Immature natural killer cell (primary cell): ENCODE results near the gene SFMBT2. TPM values are rescaled to one million over a fixed set of nuclear protein-coding genes. Genes with fewer than 3 reads are reported as not detected.
A peak's percentile ranks its signal among the peaks of the same experiment; 100 is the strongest.

ENCODE experiments used
- DNase-seq, 3 donors: peaks; one replicate each; pipeline ENCODE4 v3.0.0; 2022; ENCODE audit warnings: mixed read lengths in 1 of 3
- H3K27ac Mint-ChIP-seq, 6 donors: one replicate each; pipeline ENCODE4 v1.8.0; 2020; ENCODE audit warnings: mixed read lengths in 6 of 6, mild to moderate bottlenecking in 5 of 6, inconsistent platforms in 4 of 6, moderate library complexity in 3 of 6
- H3K27me3 Mint-ChIP-seq, 3 donors: one replicate each; pipeline ENCODE4 v1.8.0; 2020 to 2021; ENCODE audit warnings: low read depth in 3 of 3, mild to moderate bottlenecking in 3 of 3, mixed read lengths in 3 of 3, moderate library complexity in 3 of 3, inconsistent platforms in 1 of 3
- H3K36me3 Mint-ChIP-seq, 3 donors: one replicate each; pipeline ENCODE4 v1.8.0; 2020; ENCODE audit warnings: mixed read lengths in 3 of 3, inconsistent platforms in 2 of 3, mild to moderate bottlenecking in 2 of 3
- H3K4me1 Mint-ChIP-seq, 2 donors: one replicate each; pipeline ENCODE4 v1.8.0; 2020; ENCODE audit warnings: inconsistent platforms in 2 of 2, mild to moderate bottlenecking in 2 of 2, mixed read lengths in 2 of 2, moderate library complexity in 1 of 2
- H3K4me3 Mint-ChIP-seq, 5 donors: one replicate each; pipeline ENCODE4 v1.8.0; 2020; ENCODE audit warnings: mild to moderate bottlenecking in 5 of 5, mixed read lengths in 5 of 5, inconsistent platforms in 3 of 5, moderate library complexity in 3 of 5
- H3K9me3 Mint-ChIP-seq, 6 donors: one replicate each; pipeline ENCODE4 v1.8.0; 2020; ENCODE audit warnings: mild to moderate bottlenecking in 6 of 6, mixed read lengths in 6 of 6, inconsistent platforms in 4 of 6, moderate library complexity in 3 of 6
- polyA plus RNA-seq, 3 donors: library from polyadenylated mRNA; unstranded; fragments of 300-500 nt; fragmentation: Illumina TruSeq; gene quantifications; one replicate each; pipeline ENCODE4 v1.2.3, GENCODE V29; 2021

The SFMBT2 gene
- polyA plus RNA-seq, 3 donors from 2014 or later: 1.5 to 9.8 (median 3.1) TPM

DNA sequence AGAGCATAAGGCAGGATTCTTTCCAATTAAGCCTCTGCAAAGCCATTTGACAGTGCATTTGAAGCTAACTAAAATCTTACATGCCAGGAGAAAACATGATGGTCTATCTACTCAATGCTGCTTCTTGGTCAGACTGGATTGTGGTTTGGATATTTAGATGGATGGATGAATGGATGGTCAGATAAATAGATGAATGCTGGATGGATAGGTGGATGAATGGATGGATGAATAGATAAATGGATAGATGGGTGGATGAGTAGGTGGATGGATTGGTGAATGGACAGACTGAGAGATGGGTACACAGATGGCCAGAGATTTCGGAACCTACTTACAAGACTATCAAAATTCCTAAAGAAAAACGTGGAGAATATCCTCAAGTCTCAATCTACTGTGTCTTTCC is 127.6 kb downstream of the SFMBT2 start:
- H3K27me3 Mint-ChIP-seq: peaks cover 0 to 2% (median 1%) of the 10 kb centered on the region in 3 donors
- peaks cover 3 to 20% (median 16%) of the 10 kb centered on the region in 3 donors for H3K36me3 Mint-ChIP-seq
- H3K9me3 Mint-ChIP-seq: no peaks in the 10 kb centered on the region
- no peak overlapping the region for H3K4me3 Mint-ChIP-seq
- DNase-seq: no peak
- H3K27ac Mint-ChIP-seq: no peak overlapping the region
- H3K4me1 Mint-ChIP-seq: peaks cover 52 to 78% of the 10 kb centered on the region in 2 donors

DNA sequence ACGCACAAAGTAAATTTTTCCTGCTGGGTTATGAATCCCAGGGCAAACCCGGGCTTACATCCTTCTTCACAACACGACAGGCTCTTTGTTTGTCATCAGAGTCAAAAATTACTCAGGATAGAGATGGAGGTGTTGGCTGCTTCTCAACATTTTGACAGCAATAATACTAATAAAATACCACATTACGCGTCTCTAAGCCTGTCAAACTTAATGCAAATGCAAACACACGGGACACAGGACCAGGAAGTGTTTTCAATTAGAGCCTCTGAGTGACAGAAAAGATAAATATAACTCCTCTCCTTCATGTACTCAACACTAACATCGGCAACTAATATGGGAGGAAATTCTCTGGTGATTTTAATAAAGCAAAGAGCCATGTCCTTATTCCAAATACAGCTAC is 128.4 kb downstream of the SFMBT2 start:
- Mint-ChIP-seq H3K9me3 (no peaks in the 10 kb centered on the region), H3K4me3 (no peak overlapping the region), H3K27me3 (peaks cover 0 to 3% (median 1%) of the 10 kb centered on the region in 3 donors), H3K4me1 (peaks cover 50 to 79% of the 10 kb centered on the region in 2 donors), H3K36me3 (peaks cover 6 to 23% (median 18%) of the 10 kb centered on the region in 3 donors), H3K27ac (peak overlapping the region in 1 of 6 donors; percentile 22)
- no peak for DNase-seq

DNA sequence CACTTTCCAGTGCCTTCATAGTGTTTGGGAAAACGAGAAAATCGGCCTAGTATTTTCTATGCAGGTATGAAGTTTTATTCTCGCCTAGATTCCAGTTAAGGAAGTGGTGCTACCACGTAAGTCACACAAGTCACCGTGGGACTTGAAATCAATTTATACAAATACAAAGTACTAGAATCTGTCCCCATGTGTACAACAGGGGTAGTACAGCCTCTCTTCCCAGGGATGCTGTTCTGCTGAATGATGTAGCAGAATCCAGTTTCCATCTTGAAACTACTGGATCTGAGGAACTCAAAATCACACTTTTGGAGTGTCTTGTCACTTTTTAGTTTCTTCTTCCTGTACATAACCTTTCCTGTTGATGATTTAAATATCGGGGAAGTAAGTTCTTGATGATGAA is 129.4 kb downstream of the SFMBT2 start:
- Mint-ChIP-seq H3K27me3 (peaks cover 0 to 3% (median 1%) of the 10 kb centered on the region in 3 donors), H3K4me3 (no peak overlapping the region), H3K27ac (peak overlapping the region in 3 of 6 donors; percentile 3 to 65 (median 50)), H3K36me3 (peaks cover 6 to 31% (median 18%) of the 10 kb centered on the region in 3 donors), H3K4me1 (peaks cover 49 to 82% of the 10 kb centered on the region in 2 donors), H3K9me3 (no peaks in the 10 kb centered on the region)
- no peak for DNase-seq

DNA sequence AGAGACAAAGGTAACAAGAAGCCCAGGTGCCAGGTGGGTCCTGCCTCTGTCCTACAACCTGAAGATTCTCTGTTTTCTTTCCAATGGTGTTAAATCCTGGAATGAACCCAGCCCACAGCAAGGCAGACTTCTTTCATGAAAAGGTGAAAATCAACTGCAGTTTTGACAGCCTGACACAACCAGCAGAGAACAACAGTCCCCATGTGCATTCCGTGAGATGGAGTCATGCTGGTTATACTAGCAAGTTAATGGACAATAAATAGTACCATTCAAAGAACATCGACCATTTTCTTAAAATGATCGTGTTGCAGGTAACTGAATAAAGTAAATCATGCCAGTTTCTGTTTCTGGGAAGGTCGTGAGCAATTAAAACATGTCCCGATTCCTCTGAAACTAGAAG is 131.5 kb downstream of the SFMBT2 start:
- peaks cover 10 to 36% (median 13%) of the 10 kb centered on the region in 3 donors for H3K36me3 Mint-ChIP-seq

DNA sequence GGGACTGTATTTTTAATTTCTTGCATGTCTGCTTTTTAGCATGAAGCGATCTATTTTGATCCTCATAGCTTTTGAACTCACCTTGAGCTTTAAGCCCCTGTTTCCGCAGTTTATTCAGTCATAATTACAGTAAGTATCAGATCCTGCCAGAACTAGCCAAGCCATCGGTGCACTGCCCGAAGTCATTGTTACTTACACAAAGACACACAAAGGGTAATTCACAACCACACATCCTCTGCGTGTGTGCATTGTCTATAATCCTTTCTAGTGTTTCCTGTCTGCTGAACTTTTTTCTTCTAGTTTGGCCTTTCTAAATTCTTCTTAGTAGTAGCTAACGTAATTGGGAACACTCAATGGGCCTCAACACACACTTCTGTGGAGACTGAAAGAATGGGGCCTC is 133.0 kb downstream of the SFMBT2 start:
- peak overlapping the region in 4 of 6 donors; percentile 16 to 65 (median 48) for H3K27ac Mint-ChIP-seq
- H3K4me1 Mint-ChIP-seq: peaks cover 49 to 84% of the 10 kb centered on the region in 2 donors

More for the DNA sequence above, 131.5 kb downstream of the SFMBT2 start:
- Mint-ChIP-seq H3K9me3 (no peaks in the 10 kb centered on the region), H3K27ac (peak overlapping the region in 3 of 6 donors; percentile 34 to 63 (median 62)), H3K4me3 (no peak overlapping the region), H3K27me3 (peaks cover 0 to 5% (median 1%) of the 10 kb centered on the region in 3 donors), H3K4me1 (peaks cover 47 to 80% of the 10 kb centered on the region in 2 donors)
- no peak for DNase-seq

DNA sequence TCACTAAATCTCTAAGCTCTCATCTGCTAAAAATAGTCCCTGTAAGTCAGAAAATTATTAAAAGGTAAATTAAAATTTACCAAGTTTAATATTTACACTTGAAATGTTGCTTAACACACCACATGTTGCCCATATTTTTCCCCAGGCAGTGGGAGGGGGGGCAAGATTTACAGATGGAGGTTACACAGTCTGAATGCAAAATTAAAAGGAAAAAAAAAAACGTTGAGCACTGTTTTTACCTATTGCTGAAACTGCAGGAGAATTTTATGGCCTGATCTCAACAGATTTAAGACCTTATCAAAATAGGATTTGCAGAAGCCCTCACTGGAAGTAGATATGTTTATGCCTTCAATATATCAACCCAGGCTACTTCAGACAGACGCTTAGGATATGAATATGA is 133.4 kb downstream of the SFMBT2 start:
- Mint-ChIP-seq H3K36me3 (peaks cover 11 to 35% (median 14%) of the 10 kb centered on the region in 3 donors), H3K27me3 (peaks cover 0 to 4% (median 0%) of the 10 kb centered on the region in 3 donors), H3K9me3 (no peaks in the 10 kb centered on the region), H3K4me3 (no peak overlapping the region), H3K4me1 (peaks cover 51 to 84% of the 10 kb centered on the region in 2 donors), H3K27ac (no peak overlapping the region)
- DNase-seq: no peak

More for the DNA sequence above, 133.0 kb downstream of the SFMBT2 start:
- Mint-ChIP-seq H3K36me3 (peaks cover 11 to 35% (median 14%) of the 10 kb centered on the region in 3 donors), H3K4me3 (no peak overlapping the region), H3K27me3 (peaks cover 0 to 4% (median 0%) of the 10 kb centered on the region in 3 donors), H3K9me3 (no peaks in the 10 kb centered on the region)
- no peak for DNase-seq

DNA sequence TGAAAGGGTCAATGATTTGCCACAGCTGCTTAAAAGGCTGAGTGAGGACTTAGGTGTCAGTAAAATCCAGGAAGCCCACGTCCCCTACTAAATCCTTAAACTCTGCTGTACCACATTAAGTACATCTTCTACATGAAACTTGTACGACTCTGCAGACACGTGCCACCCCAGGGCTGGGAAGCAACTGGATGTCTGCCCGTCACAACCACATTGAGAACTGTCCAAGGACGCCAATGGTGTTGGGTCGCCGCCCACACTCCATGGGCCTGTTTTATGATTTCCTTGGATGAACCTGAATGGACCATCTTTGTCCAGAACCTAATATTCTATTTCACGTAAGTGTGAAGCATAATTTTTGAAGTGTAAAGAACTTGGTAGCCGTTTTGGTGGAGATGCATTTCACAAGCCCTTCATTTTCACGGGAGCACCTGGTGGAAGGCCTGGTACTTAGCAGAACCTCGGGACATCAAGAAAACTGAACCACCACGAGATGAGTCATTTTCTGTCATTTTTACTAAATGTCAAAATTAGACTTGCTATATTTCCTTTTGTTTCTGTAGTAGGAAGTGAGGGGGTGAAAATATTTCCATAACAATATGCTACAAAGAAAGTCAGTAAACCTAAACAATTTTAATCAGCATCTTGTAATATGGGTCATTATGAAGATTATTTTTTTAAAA is 134.9 kb downstream of the SFMBT2 start:
- H3K4me3 Mint-ChIP-seq: no peak overlapping the region
- H3K4me1 Mint-ChIP-seq: peaks cover 53 to 82% of the 10 kb centered on the region in 2 donors
- peaks cover 0 to 4% (median 0%) of the 10 kb centered on the region in 3 donors for H3K27me3 Mint-ChIP-seq

DNA sequence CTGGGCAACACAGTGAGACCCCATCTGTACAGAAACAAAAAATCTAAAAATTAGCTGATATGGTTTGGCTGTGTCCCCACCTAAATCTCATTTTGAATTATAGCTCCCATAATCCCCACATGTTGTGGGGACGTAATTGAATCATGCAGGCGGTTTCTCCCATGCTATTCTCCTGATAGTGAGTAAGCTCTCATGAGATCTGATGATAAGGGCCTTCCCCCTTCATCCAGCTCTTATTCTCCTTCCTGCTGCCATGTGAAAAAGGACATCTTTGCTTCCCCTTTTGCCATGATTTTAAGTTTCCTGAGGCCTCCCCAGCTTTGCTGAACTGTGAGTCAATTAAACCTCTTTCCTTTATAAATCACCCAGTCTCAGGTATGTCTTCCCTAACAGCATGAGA is 136.5 kb downstream of the SFMBT2 start:
- Mint-ChIP-seq H3K9me3 (no peaks in the 10 kb centered on the region), H3K4me3 (peak overlapping the region in 1 of 5 donors; percentile 43), H3K27me3 (peaks cover 0 to 7% (median 3%) of the 10 kb centered on the region in 3 donors), H3K27ac (no peak overlapping the region), H3K36me3 (peaks cover 11 to 37% (median 18%) of the 10 kb centered on the region in 3 donors), H3K4me1 (peaks cover 51 to 81% of the 10 kb centered on the region in 2 donors)
- DNase-seq: no peak

More for the DNA sequence above, 134.9 kb downstream of the SFMBT2 start:
- DNase-seq: no peak
- Mint-ChIP-seq H3K36me3 (peaks cover 11 to 37% (median 22%) of the 10 kb centered on the region in 3 donors), H3K27ac (peak overlapping the region in 3 of 6 donors; percentile 35 to 46 (median 40)), H3K9me3 (no peaks in the 10 kb centered on the region)

DNA sequence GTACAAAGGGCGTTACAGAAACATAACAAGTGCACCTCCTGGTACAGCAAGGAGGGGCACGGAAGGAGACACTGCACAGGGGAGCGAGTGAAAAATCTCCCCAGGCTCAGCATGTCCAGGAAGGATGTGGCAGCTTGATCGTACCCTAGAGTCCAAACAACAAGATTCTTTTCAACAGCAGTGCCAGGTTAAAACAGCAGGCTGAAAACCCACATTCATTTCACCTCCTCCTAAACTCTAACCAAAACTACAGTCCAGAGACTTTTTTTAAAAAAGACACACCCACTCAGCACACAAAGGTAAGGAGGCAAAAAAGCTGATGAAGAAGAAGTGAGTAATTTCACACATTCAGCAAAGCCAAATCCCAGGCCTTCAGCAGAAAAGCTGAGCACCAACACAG is 138.8 kb downstream of the SFMBT2 start:
- peaks cover 8 to 31% (median 12%) of the 10 kb centered on the region in 3 donors for H3K36me3 Mint-ChIP-seq
- peak overlapping the region; percentile 61 to 80 (median 70) for H3K4me3 Mint-ChIP-seq
- H3K4me1 Mint-ChIP-seq: peaks cover 60 to 89% of the 10 kb centered on the region in 2 donors
- peak overlapping the region; percentile 11 to 90 (median 77) for H3K27ac Mint-ChIP-seq
- no peaks in the 10 kb centered on the region for H3K9me3 Mint-ChIP-seq
- DNase-seq: peak; percentile 22 to 33 (median 27)
- H3K27me3 Mint-ChIP-seq: peaks cover 0 to 7% (median 6%) of the 10 kb centered on the region in 3 donors

DNA sequence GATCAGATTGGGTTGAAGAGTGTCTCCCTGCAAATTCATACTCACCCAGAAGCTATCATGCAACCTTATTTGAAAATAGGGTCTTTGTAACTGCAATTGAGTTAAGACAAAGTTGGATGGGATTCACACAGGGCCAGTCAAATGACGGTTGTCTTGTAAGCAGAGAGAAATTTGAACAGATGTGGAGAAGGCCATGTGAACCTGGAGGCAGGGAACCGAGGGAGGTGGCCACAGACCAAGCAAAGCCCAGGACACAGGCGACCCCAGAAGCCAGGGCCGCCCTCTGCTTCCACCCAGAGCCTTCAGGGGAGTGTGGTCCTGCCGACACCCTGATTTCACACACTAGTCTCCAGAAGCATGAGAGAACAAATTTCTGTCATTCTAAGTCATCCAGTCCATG is 140.8 kb downstream of the SFMBT2 start:
- peak overlapping the region; percentile 69 to 90 (median 78) for H3K4me3 Mint-ChIP-seq
- DNase-seq: no peak
- no peaks in the 10 kb centered on the region for H3K9me3 Mint-ChIP-seq
- H3K36me3 Mint-ChIP-seq: peaks cover 4 to 25% (median 12%) of the 10 kb centered on the region in 3 donors
- H3K4me1 Mint-ChIP-seq: peaks cover 56 to 78% of the 10 kb centered on the region in 2 donors
- H3K27me3 Mint-ChIP-seq: peaks cover 0 to 10% (median 6%) of the 10 kb centered on the region in 3 donors
- H3K27ac Mint-ChIP-seq: peak overlapping the region; percentile 82 to 96 (median 85)

DNA sequence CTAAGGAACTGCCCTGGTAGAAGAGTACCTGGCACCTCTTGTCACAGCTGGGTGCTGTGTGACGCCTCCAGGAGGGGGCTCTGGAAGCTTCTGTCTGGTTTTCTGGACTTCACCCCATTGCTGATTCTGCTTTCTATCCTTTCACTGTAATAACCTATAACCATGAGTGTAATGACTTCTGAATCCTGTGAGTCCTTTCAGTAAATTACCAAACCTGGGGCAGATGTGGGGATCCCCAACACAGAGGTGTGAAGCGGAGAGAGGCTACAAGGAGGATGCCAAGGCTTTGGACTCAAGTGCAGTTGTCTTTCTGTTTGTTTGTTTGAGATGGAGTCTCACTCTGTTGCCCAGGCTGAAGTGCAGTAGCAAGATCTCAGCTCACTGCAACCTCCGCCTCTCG is 143.7 kb downstream of the SFMBT2 start:
- Mint-ChIP-seq H3K27ac (peak overlapping the region in 4 of 6 donors; percentile 27 to 44 (median 39)), H3K4me1 (peaks cover 46 to 64% of the 10 kb centered on the region in 2 donors), H3K36me3 (peaks cover 0 to 27% (median 7%) of the 10 kb centered on the region in 3 donors), H3K4me3 (peak overlapping the region in 2 of 5 donors; percentile 33 to 58), H3K9me3 (no peaks in the 10 kb centered on the region), H3K27me3 (peaks cover 0 to 10% (median 6%) of the 10 kb centered on the region in 3 donors)
- DNase-seq: no peak

DNA sequence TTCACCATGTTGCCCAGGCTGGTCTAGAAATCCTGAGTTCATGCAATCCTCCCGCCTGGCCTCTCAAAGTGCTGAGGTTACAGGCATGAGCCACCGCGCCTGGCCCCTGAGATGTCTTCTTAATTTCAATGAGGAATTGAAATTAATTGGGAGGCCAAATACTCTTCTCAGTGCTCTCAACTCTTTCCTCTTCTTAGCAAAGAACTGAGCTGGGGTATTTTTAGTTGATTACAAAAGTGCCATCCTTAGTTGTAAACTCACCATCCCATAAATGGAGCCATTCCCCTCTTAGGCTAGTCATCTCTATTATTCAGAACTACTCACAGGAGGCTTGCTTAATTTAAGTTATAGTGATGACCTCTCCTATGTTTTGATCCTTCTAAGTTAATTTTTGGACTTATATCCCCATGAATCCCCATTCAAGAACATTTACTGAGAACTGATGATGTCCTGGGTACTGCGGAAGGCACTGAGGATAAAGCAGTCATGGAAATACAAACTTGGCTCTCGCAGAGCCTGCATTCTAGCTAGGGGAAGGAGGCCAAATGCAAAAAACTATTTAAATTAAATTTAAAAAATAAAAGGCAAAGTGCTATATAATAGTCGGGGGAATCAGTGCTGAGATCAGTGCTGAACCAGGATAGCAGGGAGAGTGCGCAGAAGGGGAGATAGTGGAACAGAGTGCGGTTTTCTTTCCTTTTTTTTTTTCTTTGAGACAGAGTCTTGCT is 145.3 kb downstream of the SFMBT2 start:
- Mint-ChIP-seq H3K4me1 (peaks cover 47 to 65% of the 10 kb centered on the region in 2 donors), H3K36me3 (peaks cover 3 to 19% (median 3%) of the 10 kb centered on the region in 3 donors), H3K9me3 (no peaks in the 10 kb centered on the region), H3K27ac (peak overlapping the region in 1 of 6 donors; percentile 22), H3K27me3 (peaks cover 0 to 10% (median 6%) of the 10 kb centered on the region in 3 donors), H3K4me3 (no peak overlapping the region)
- DNase-seq: no peak

DNA sequence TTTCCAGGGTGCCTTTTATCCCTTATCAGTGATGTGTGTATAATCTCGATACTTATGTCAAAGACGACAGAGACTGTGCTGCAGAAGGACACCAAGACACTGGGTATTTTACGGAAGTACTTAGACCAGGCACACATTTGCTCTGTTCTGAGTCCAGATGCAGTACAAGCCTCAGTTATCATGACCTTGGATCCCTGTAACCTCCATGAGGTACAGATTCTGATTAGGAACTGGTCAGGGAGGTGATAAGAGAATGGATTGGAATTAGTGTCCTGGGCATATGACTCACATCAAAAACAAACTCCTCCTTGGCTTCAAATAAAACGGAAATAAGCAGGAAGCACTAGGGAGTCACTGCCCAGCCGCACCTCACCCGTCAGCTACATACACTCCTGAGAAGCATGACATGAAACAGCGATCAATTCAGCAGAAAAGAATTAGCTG is 146.5 kb downstream of the SFMBT2 start:
- Mint-ChIP-seq H3K27me3 (peaks cover 3 to 8% (median 4%) of the 10 kb centered on the region in 3 donors), H3K27ac (peak overlapping the region in 1 of 6 donors; percentile 4), H3K9me3 (no peaks in the 10 kb centered on the region), H3K4me3 (no peak overlapping the region), H3K36me3 (peaks cover 3 to 19% (median 3%) of the 10 kb centered on the region in 3 donors), H3K4me1 (peaks cover 47 to 65% of the 10 kb centered on the region in 2 donors)
- DNase-seq: no peak
